Osteoblast (primary cell): Measurements from ENCODE around the gene RGS21. TPM values are rescaled to one million over a fixed set of nuclear protein-coding genes. Genes with fewer than 3 reads are reported as not detected.

Experiments used
- DNase-seq: peaks from one replicate; pipeline ENCODE4 v3.0.0; 2011; ENCODE audit warnings: low spot score, mixed read lengths; ENCODE audit not compliant: insufficient read length; ENCODE audit errors: missing footprints
- H2AFZ ChIP-seq: 2 replicates; pipeline ENCODE4 v1.6.0; 2011; ENCODE audit warnings: mild to moderate bottlenecking, low read length
- H3K27ac ChIP-seq: 2 replicates; pipeline ENCODE4 v1.5.1; 2011; ENCODE audit warnings: mild to moderate bottlenecking, low read depth, low read length, moderate library complexity
- H3K27me3 ChIP-seq: 2 replicates; pipeline ENCODE4 v1.6.0; 2012; ENCODE audit warnings: mild to moderate bottlenecking, control low read depth, inconsistent platforms, low read length, moderate library complexity; ENCODE audit not compliant: insufficient read depth
- H3K36me3 ChIP-seq: 2 replicates; pipeline ENCODE4 v1.5.1; 2011; ENCODE audit warnings: mild to moderate bottlenecking, low read length, control low read depth, moderate library complexity; ENCODE audit not compliant: insufficient read depth
- H3K4me1 ChIP-seq: 2 replicates; pipeline ENCODE4 v1.5.1; 2011; ENCODE audit warnings: mild to moderate bottlenecking, low read length, control low read depth, moderate library complexity; ENCODE audit not compliant: insufficient read depth
- H3K4me2 ChIP-seq: 2 replicates; pipeline ENCODE4 v1.6.0; 2011; ENCODE audit warnings: mild to moderate bottlenecking, low read length; ENCODE audit not compliant: insufficient read depth
- H3K4me3 ChIP-seq: fragments of 200-600 bp; sonication (generic); 3 replicates; pipeline ENCODE4 v1.5.1; 2012; ENCODE audit warnings: mild to moderate bottlenecking, low read length, inconsistent platforms; ENCODE audit not compliant: insufficient read depth
- H3K79me2 ChIP-seq: 2 replicates; pipeline ENCODE4 v1.6.0; 2012; ENCODE audit warnings: mild to moderate bottlenecking, low read length, control low read depth, inconsistent platforms; ENCODE audit not compliant: insufficient read depth
- H3K9me3 ChIP-seq: 2 replicates; pipeline ENCODE4 v1.5.1; 2011; ENCODE audit warnings: low read depth, low read length, control low read depth
- H4K20me1 ChIP-seq: 2 replicates; pipeline ENCODE4 v1.6.0; 2012; ENCODE audit warnings: mild to moderate bottlenecking, low read length, control low read depth; ENCODE audit not compliant: insufficient read depth
- CTCF ChIP-seq: IDR thresholded peaks from 2 replicates; pipeline ENCODE4 v1.5.1; 2011; ENCODE audit warnings: mild to moderate bottlenecking, low read depth, low read length, moderate library complexity; ENCODE audit errors: extremely low read depth
- total RNA-seq: library from RNA; depleted of rRNA; stranded (reverse); fragments of >200 nt; gene quantifications from 2 replicates; pipeline ENCODE4 v1.2.3, GENCODE V29; 2012

Gene RGS21
- total RNA-seq, result not detected in 2 replicates

GRCh38 chr1:192316942-192317450 is at the start of gene RGS21:
TSS of gene RGS21 (plus strand) at chr1:192316992. CDS start at chr1:192343037, 26,045 bp downstream.
- H3K4me3 ChIP-seq, result no peak within 1 kb of the TSS
- H3K27ac ChIP-seq, result no peak within 1 kb of the TSS
- no peaks in the 10 kb centered on the region for H4K20me1 ChIP-seq
- no peaks in the 10 kb centered on the region for H3K9me3 ChIP-seq
- no peak within 1 kb of the TSS for H3K4me2 ChIP-seq
- no peak for TF ChIP-seq CTCF
- no peaks in the 10 kb centered on the region for H3K36me3 ChIP-seq
- no peak within 1 kb of the TSS for H2AFZ ChIP-seq
- H3K4me1 ChIP-seq, result no peaks in the 10 kb centered on the region
- H3K27me3 ChIP-seq, result no peaks in the 10 kb centered on the region
- DNase-seq, result no peak
- H3K79me2 ChIP-seq, result no peaks in the 10 kb centered on the region

GRCh38 chr1:192268468-192269052 is 48.2 kb upstream of the RGS21 start:
- no peaks in the 10 kb centered on the region for H3K9me3 ChIP-seq
- H4K20me1 ChIP-seq, result no peaks in the 10 kb centered on the region
- H3K27ac ChIP-seq, result no peak overlapping the region
- H3K4me1 ChIP-seq, result peaks cover 10% of the 10 kb centered on the region
- H3K4me3 ChIP-seq, result no peak overlapping the region
- no peaks in the 10 kb centered on the region for H3K79me2 ChIP-seq
- H3K36me3 ChIP-seq, result no peaks in the 10 kb centered on the region
- H2AFZ ChIP-seq, result no peak overlapping the region
- DNase-seq, result no peak
- TF ChIP-seq CTCF, result no peak
- H3K4me2 ChIP-seq, result no peak overlapping the region
- no peaks in the 10 kb centered on the region for H3K27me3 ChIP-seq

- H3K27ac ChIP-seq, result no peak overlapping the region
- no peak overlapping the region for H3K4me3 ChIP-seq
- H3K79me2 ChIP-seq, result no peaks in the 10 kb centered on the region
- no peaks in the 10 kb centered on the region for H3K9me3 ChIP-seq
- H2AFZ ChIP-seq, result no peak overlapping the region
- H3K27me3 ChIP-seq, result no peaks in the 10 kb centered on the region
- no peak for TF ChIP-seq CTCF
- no peaks in the 10 kb centered on the region for H3K36me3 ChIP-seq
- H4K20me1 ChIP-seq, result no peaks in the 10 kb centered on the region
- no peak for DNase-seq
- no peaks in the 10 kb centered on the region for H3K4me1 ChIP-seq
- H3K4me2 ChIP-seq, result no peak overlapping the region
Measured at GRCh38 chr1:192270398-192270797, 46.4 kb upstream of the RGS21 start.

- Histone ChIP-seq H3K79me2 (no peaks in the 10 kb centered on the region), H2AFZ (no peak overlapping the region), H3K27me3 (no peaks in the 10 kb centered on the region), H3K4me3 (no peak overlapping the region), H3K4me2 (no peak overlapping the region), H3K27ac (no peak overlapping the region), H4K20me1 (no peaks in the 10 kb centered on the region), H3K9me3 (no peaks in the 10 kb centered on the region), H3K4me1 (no peaks in the 10 kb centered on the region), H3K36me3 (no peaks in the 10 kb centered on the region)
- no peak for TF ChIP-seq CTCF
- no peak for DNase-seq
Measured at GRCh38 chr1:192272732-192273131, 44.1 kb upstream of the RGS21 start.
